Fibroblast of lung (primary cell): ENCODE results near the gene KLB.

Source experiments
- EZH2 ChIP-seq: IDR thresholded peaks from 2 replicates; pipeline ENCODE4 v1.5.1; 2012; ENCODE audit warnings: low read length, control low read depth, mild to moderate bottlenecking; ENCODE audit errors: missing control alignments
- TF ChIP-seq, protein P1 (sequence below), 2 donors: IDR thresholded peaks in 1 of 2; conservative IDR thresholded peaks in 1 of 2; 1 replicate in 1 of 2; 2 replicates in 1 of 2; pipeline ENCODE4 v1.5.1; 2011 to 2012; ENCODE audit warnings: low read length in 2 of 2, control low read depth in 1 of 2, inconsistent platforms in 1 of 2, low read depth in 1 of 2, mild to moderate bottlenecking in 1 of 2

- TF ChIP-seq, protein P1, sequence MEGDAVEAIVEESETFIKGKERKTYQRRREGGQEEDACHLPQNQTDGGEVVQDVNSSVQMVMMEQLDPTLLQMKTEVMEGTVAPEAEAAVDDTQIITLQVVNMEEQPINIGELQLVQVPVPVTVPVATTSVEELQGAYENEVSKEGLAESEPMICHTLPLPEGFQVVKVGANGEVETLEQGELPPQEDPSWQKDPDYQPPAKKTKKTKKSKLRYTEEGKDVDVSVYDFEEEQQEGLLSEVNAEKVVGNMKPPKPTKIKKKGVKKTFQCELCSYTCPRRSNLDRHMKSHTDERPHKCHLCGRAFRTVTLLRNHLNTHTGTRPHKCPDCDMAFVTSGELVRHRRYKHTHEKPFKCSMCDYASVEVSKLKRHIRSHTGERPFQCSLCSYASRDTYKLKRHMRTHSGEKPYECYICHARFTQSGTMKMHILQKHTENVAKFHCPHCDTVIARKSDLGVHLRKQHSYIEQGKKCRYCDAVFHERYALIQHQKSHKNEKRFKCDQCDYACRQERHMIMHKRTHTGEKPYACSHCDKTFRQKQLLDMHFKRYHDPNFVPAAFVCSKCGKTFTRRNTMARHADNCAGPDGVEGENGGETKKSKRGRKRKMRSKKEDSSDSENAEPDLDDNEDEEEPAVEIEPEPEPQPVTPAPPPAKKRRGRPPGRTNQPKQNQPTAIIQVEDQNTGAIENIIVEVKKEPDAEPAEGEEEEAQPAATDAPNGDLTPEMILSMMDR (conservative IDR thresholded peaks at IDR 0.05 in 1 of 2, IDR thresholded peaks at IDR 0.05 in 1 of 2; ENCODE audit: low read depth in 1 of 2, low read length in 2 of 2): no peak
- TF ChIP-seq EZH2: no peak
Measured at GRCh38 chr4:39490322-39490721, 83.6 kb downstream of the KLB start.
